ENCODE data around the gene SLC8A2. TPM values are rescaled to one million over a fixed set of nuclear protein-coding genes. Genes with fewer than 3 reads are reported as not detected.

Gene SLC8A2
- total RNA-seq, 1 donor = not detected

DNA sequence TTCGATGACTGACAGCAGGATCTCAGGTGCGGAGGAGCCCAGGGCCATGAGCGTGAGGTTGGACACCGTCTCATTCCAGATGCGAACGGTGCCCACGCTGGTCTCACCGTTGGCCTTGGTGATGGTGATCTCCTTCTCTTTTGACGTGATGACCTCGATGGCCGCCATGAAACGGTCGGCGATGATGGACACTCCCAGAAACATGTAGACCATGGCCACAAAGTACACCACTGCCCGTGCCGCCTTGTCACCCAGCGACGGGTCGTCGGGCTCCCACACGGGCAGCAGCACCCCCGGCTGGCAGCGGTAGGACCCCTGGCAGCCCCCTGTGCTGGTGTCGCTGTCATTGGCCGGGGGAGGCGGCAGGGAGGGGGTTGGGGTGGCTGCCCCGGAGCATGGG lies 5.7 kb downstream of the SLC8A2 start:
- Histone ChIP-seq H3K9me3 (ENCODE audit: low read depth, low read length) (no peaks in the 10 kb centered on the region), H3K4me3 (ENCODE audit: low read length) (no peak overlapping the region), H3K4me1 (ENCODE audit: insufficient read depth, low read length) (no peaks in the 10 kb centered on the region), H3K27me3 (ENCODE audit: insufficient read depth, low read length) (peaks cover 29% of the 10 kb centered on the region)

DNA sequence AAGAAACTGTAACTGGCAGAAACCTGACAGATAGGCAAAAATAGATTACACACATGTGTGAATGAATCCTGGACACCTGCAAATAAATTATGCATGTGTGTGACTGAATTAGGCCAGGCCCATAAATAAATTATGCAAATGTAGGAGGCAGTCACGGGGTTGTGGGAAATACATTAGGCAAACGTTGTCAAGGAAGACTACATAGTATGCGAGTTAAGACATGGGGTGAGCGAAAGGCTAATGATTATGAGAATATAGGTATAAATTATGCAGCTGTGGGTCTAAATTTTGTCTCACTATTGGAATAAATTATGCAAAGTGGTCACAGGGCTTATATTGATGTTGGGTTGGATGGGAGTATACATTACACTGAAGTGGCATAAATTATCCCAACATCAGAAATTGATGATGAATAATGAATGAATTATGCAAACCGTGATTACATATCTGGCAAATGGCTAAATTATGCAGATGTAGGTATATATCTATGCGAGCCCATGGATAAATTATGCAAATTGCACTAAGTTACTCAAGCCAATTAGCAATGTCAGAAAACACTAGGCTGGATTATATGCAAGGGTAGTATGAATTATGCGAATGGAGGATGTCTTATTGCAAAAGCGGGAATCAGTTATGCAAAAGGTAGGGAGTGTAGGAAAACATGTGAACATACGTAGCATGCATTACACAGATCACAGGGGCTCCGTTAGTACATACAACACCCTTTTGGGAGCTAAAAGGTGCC lies 6.8 kb downstream of the SLC8A2 start:
- H3K4me1 ChIP-seq (ENCODE audit: insufficient read depth, low read length) = no peaks in the 10 kb centered on the region
- H3K27me3 ChIP-seq (ENCODE audit: insufficient read depth, low read length) = peaks cover 18% of the 10 kb centered on the region
- no peak overlapping the region for H3K4me3 ChIP-seq (ENCODE audit: low read length)
- H3K9me3 ChIP-seq (ENCODE audit: low read depth, low read length) = no peaks in the 10 kb centered on the region

DNA sequence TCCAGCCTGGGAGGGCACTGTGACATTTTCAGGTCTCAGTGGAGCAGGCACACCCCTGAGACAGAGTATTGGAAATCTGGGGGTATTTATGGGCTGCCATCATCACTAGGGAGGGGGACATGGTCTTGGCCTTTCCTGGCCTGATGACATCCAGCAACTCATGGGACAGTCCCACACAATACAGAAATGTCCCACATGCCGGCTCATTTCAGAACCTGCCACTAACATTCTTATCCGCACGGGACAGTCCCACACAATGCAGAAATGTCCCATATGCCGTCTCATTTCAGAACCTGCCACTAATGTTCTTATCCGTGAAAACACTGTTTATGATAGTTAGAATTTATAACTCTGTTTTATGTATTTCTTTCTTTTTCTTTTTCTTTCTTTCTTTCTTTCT lies 9.8 kb downstream of the SLC8A2 start:
- peaks cover 29% of the 10 kb centered on the region for H3K27me3 ChIP-seq (ENCODE audit: insufficient read depth, low read length)
- no peaks in the 10 kb centered on the region for H3K9me3 ChIP-seq (ENCODE audit: low read depth, low read length)
- no peaks in the 10 kb centered on the region for H3K4me1 ChIP-seq (ENCODE audit: insufficient read depth, low read length)

DNA sequence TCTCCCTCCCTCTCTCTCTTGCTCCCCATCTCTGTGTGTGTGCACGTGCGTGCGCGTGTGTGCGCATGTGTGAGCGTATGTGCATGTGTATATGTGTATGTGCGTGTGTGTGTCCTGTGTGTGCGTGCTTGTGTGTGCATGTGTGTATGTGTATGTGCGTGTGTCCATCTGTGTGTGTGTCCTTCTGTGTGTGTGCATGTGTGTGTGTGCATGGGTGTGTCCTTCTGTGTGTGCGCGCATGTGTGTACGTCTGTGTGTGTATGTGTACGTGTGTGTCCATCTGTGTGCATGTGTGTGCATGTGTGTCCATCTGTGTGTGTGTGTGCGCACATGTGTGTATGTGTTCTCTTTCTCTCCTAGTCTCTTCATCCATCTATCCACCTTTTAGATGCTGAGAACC lies 12.2 kb downstream of the SLC8A2 start:
- Histone ChIP-seq H3K4me3 (ENCODE audit: low read length) (no peak overlapping the region), H3K27me3 (ENCODE audit: insufficient read depth, low read length) (peaks cover 44% of the 10 kb centered on the region), H3K9me3 (ENCODE audit: low read depth, low read length) (no peaks in the 10 kb centered on the region), H3K4me1 (ENCODE audit: insufficient read depth, low read length) (no peaks in the 10 kb centered on the region)

More for the DNA sequence above, 9.8 kb downstream of the SLC8A2 start:
- no peak overlapping the region for H3K4me3 ChIP-seq (ENCODE audit: low read length)

DNA sequence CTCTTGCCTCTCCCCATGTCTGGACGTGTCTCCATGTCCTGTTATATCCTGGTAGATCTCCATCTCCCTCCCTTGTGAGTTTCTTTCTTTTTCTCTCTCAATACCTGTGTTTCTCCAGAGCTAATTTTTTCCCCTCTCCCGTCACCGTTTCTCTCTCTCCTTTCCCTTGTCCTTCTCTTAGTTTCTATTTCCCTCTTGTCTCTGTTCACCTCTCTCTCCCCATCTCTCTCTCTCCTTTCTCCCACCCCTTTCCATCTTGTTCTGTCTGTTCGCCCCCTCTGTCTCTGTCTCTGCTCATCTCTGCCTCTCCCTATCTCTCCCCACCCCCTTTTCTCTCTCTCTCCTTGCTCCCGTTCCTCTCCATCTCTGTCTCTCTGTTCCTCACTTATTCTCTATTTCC lies 13.0 kb downstream of the SLC8A2 start:
- no peak overlapping the region for H3K4me3 ChIP-seq (ENCODE audit: low read length)
- peaks cover 44% of the 10 kb centered on the region for H3K27me3 ChIP-seq (ENCODE audit: insufficient read depth, low read length)
- H3K9me3 ChIP-seq (ENCODE audit: low read depth, low read length) = no peaks in the 10 kb centered on the region
- H3K4me1 ChIP-seq (ENCODE audit: insufficient read depth, low read length) = no peaks in the 10 kb centered on the region

DNA sequence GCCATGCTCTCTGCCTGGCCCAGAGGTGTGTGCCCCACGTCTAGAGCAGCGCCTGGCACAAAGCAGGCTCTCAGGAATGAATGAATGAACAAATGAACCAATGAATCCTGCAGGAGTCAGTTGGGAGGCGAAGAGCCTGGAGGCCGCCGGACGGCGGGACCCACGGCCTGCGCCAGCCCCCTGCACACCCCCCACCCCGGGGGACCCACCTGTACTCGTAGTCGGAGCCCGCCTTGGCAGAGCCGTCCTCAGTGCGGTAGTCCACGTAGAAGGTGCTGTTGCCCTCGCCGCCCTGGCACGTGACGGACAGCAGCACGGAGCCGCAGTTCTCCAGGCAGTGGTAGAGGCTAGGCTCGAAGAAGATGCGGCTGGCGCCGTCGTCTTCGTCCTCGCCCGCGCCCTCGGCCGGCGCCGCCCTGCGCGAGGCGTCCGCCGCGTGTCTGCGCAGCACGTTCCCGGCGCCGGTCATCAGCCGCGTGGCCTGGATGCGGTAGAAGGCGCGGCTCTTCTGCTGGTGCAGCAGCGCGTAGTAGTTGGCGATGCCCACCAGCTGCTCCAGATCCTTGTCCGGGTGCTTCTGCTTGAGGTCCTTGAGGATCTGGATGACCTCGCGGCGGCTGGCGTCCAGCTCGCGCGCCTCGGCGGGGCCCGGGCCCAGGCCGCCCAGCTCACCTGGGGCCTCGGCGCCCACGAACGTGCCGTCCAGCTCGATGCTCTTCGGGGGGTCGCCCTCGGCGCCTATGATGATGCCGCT lies 14.8 kb downstream of the SLC8A2 start:
- no peaks in the 10 kb centered on the region for H3K4me1 ChIP-seq (ENCODE audit: insufficient read depth, low read length)
- H3K27me3 ChIP-seq (ENCODE audit: insufficient read depth, low read length) = peaks cover 44% of the 10 kb centered on the region
- no peak overlapping the region for H3K4me3 ChIP-seq (ENCODE audit: low read length)
- H3K9me3 ChIP-seq (ENCODE audit: low read depth, low read length) = no peaks in the 10 kb centered on the region

DNA sequence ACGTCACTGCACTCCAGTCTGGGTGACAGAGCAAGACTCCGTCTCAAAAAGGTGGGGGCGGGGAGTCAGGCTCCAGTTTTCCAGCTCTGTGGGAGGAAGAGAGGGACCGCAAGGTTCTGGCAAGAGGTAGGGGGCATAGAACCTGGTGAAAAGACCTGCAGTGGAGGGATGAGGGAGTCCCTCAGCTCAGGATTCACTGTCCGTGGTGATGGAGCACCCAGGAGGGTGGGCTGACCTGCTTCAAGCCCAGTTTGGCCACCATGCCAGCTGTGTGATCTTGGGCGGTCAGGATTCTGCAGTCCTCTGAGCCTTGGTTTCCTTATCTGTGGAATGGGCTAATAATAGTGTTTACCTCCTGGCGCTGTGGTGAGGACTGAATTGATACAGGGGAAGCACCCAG lies 21.2 kb downstream of the SLC8A2 start:
- H3K27me3 ChIP-seq (ENCODE audit: insufficient read depth, low read length) = peaks cover 27% of the 10 kb centered on the region
- H3K4me1 ChIP-seq (ENCODE audit: insufficient read depth, low read length) = peaks cover 24% of the 10 kb centered on the region
- H3K4me3 ChIP-seq (ENCODE audit: low read length) = no peak overlapping the region
- H3K9me3 ChIP-seq (ENCODE audit: low read depth, low read length) = no peaks in the 10 kb centered on the region

DNA sequence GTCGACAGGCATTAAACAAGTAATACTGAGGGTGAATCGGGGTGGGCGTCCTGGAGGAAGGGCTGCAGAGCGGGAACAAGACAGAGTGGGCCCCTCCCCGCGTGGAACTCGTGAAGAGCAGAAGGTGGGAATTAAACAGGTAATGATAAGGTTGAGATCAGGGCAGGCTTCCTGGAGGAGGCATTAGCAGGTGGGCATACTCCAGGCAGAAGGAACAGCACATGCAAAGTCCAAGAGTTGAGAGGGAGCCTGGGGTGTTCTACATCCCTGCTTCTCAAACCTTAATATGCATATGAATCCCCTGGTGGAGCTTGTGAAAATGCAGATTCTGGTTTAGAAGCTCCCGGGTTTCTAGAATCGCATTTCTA lies 23.3 kb downstream of the SLC8A2 start:
- Histone ChIP-seq H3K4me1 (ENCODE audit: insufficient read depth, low read length) (peaks cover 35% of the 10 kb centered on the region), H3K9me3 (ENCODE audit: low read depth, low read length) (no peaks in the 10 kb centered on the region), H3K4me3 (ENCODE audit: low read length) (no peak overlapping the region), H3K27me3 (ENCODE audit: insufficient read depth, low read length) (peaks cover 38% of the 10 kb centered on the region)

DNA sequence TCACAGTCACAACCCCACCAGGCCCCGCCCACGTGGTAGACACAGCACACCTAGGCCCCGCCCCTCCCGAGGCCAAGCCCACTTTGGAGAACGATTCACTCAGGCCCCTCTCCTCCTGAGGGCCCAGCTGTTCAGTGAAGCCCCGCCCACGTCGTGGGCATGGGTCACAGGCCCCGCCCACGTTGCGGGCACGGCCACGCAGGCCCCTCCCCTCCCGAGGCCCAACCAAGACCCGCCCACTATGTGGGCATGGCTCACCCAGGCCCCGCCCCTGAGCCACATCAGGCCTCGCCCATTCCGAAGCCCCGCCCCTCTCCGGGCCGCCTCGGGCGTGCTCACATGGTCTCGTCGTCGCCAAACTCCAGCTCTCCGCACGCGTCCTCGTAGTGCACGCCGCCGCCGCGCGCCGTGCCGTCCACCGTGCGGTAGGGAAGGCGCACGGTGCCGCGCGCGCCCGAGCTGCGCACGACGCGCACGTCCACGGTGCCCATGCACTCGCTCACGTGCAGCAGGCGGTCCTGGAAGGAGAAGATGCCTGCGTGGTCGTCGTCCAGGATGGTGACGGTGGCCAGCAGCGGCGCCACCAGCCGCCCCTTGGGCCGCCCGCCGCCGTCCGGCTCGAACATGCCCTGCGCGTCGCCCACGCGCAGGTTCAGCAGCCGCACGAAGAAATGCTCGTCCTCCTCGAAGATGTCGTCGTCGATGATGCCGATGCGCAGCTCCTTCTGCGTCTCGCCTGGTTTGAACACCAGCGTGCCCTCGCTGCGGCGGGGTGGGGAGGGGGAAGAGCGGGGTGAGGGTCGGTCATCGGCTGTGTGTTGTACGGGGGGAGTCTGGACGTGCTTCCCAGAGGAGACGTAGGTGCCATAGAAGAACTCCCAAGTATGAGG lies 24.0 kb downstream of the SLC8A2 start:
- Histone ChIP-seq H3K9me3 (ENCODE audit: low read depth, low read length) (no peaks in the 10 kb centered on the region), H3K27me3 (ENCODE audit: insufficient read depth, low read length) (peaks cover 40% of the 10 kb centered on the region), H3K4me3 (ENCODE audit: low read length) (no peak overlapping the region), H3K4me1 (ENCODE audit: insufficient read depth, low read length) (peaks cover 35% of the 10 kb centered on the region)

DNA sequence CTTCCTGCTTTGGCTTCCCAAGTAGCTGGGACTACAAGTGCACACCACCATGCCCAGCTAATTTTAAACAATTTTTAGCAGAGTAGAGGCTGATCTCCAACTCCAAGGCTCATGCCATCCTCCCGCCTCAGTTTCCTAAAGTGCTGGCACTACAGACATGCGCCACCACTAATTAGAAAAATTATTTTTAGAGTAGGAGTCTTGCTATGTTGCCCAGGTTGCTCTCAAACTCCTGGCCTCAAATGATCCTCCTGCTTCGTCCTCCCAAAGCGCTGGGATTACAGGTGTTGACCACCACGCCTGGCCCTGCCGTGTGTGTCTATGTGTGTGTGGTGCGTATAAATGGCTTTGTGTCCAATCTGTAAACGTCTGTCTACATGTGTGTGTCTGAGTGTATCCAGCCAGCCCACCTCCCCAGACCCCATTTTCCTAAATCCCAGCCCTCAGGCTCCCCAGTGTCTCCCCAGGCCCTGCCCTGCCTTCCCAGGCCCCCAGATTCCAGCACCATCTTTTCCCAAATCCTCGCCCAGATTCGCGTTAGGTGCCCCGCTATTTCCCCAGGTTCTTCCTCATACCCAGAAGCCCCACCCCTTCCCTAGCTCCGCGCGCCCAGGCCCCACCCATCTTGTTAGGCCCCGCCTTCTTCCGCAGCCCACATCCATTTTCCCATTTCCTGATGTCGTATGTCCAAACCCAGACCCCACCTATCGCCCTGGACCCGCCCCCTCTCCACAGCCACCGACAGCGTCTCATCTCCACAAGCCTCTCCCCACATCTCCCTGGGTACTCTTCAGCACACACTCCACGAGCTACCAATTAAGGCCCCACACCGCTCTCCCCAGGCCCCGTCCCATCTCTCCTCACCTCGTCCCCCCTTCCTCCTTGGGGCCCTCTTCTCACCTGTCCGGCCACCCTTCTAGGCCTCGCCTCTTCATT lies 24.9 kb downstream of the SLC8A2 start:
- peaks cover 35% of the 10 kb centered on the region for H3K4me1 ChIP-seq (ENCODE audit: insufficient read depth, low read length)
- no peak overlapping the region for H3K4me3 ChIP-seq (ENCODE audit: low read length)
- peaks cover 40% of the 10 kb centered on the region for H3K27me3 ChIP-seq (ENCODE audit: insufficient read depth, low read length)

DNA sequence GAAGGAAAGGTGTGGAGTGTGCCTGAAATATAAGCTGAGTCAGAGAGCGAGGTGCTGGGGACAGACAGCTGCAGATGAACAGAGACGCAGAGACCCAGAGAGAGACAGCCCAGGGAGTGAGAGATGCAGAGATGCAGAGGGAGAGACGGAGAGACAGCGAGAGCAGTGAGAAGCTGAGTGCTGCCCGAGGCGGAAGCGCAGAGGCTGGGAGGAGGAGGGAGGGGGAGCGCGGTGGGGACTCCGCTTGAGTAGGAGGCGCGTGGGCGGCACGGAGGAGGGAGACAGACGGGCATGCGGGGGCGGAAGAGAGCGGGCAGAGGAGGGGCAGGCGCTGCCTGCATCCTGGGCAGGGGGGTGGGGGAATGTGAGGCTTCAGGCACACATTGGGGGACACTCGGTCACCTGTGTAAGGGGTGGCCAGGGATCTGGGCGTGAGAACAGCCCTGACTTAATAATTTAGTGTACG lies 25.7 kb downstream of the SLC8A2 start:
- Histone ChIP-seq H3K4me1 (ENCODE audit: insufficient read depth, low read length) (peaks cover 35% of the 10 kb centered on the region), H3K9me3 (ENCODE audit: low read depth, low read length) (no peaks in the 10 kb centered on the region), H3K27me3 (ENCODE audit: insufficient read depth, low read length) (peaks cover 40% of the 10 kb centered on the region), H3K4me3 (ENCODE audit: low read length) (no peak overlapping the region)

More for the DNA sequence above, 24.9 kb downstream of the SLC8A2 start:
- no peaks in the 10 kb centered on the region for H3K9me3 ChIP-seq (ENCODE audit: low read depth, low read length)

DNA sequence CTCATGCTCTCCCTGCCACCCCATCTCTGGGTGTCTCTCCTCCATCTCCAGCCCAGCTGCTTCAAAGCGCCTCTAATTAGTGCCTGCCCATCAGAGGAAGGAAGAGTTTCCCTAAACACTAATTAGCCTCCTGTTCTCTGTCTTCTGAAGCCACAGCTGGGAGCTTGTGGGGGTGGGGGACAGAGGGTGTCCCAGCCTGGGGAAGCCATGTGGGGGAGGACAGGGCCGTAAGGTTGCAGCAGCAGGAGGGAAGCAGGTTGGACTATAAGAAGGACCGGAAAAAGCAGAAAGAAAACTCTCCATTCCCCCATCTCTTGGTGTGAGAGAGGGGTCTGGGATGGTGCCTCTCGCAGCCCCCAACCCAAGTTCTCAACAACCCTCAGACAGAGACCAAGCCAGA lies 26.2 kb downstream of the SLC8A2 start:
- H3K4me3 ChIP-seq (ENCODE audit: low read length) = no peak overlapping the region
- H3K9me3 ChIP-seq (ENCODE audit: low read depth, low read length) = no peaks in the 10 kb centered on the region
- peaks cover 40% of the 10 kb centered on the region for H3K27me3 ChIP-seq (ENCODE audit: insufficient read depth, low read length)
- H3K4me1 ChIP-seq (ENCODE audit: insufficient read depth, low read length) = peaks cover 35% of the 10 kb centered on the region

DNA sequence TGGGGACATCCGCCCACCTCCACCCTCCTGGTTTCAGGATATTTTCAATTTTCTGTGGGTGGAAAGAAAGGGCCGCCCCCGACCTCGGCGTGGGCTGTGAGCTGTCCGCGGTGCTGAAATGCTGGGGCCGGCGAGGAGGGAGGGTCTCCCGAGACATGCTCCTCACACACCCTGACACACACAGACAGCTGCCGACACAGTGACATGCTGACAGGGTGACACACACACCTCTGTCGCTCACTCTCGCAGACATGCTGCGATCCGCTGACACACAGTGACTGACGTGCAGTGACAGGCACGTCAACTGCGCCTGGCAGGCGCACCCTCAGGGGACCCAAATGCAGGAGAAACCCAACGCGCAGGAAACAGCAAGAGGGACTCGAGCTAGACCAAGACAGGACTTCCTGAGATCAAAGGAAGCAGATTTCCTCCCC lies 27.3 kb downstream of the SLC8A2 start:
- peaks cover 40% of the 10 kb centered on the region for H3K27me3 ChIP-seq (ENCODE audit: insufficient read depth, low read length)
- H3K4me1 ChIP-seq (ENCODE audit: insufficient read depth, low read length) = peaks cover 35% of the 10 kb centered on the region
- no peaks in the 10 kb centered on the region for H3K9me3 ChIP-seq (ENCODE audit: low read depth, low read length)
- no peak overlapping the region for H3K4me3 ChIP-seq (ENCODE audit: low read length)

DNA sequence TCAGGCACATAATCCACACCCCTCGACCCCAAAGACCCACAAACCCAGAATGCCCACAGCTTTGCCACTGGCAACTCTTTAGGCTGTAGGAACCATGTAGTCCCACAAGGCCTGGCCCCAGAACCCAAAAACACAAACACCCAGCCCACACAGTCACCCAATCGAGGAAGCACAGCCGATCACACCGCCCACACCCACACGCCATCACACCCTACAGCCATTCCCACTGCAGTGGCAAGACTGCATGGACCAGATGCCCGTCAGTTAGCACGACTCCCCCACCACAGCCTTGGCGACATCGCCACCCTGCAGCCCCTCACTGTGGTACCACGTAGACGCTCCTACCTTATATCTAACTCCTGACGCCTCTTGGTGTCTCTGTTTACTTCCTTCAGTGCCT lies 28.4 kb downstream of the SLC8A2 start:
- Histone ChIP-seq H3K27me3 (ENCODE audit: insufficient read depth, low read length) (peaks cover 33% of the 10 kb centered on the region), H3K4me3 (ENCODE audit: low read length) (no peak overlapping the region), H3K4me1 (ENCODE audit: insufficient read depth, low read length) (peaks cover 35% of the 10 kb centered on the region), H3K9me3 (ENCODE audit: low read depth, low read length) (no peaks in the 10 kb centered on the region)
